Astrocyte (in vitro differentiated cells and primary cell): ENCODE measurements around the gene MET. TPM values are rescaled to one million over a fixed set of nuclear protein-coding genes. Genes with fewer than 3 reads are reported as not detected.
A peak's percentile ranks its signal among the peaks of the same experiment; 100 is the strongest.

Experiments used
- DNase-seq: peaks from one replicate; pipeline ENCODE4 v3.0.0-alpha.2; 2010; ENCODE audit warnings: low read depth
- FAIRE-seq: peaks from 2 replicates; lab custom pipeline; 2011; peaks lifted over from hg19 to GRCh38; lab: Jason Lieb, UNC
- H2AFZ ChIP-seq: 2 replicates; pipeline ENCODE4 v1.6.0; 2012; ENCODE audit warnings: low read depth, low read length, inconsistent platforms
- H3K27ac ChIP-seq: 2 replicates; pipeline ENCODE4 v1.5.1; 2011; ENCODE audit warnings: low read depth, low read length, inconsistent platforms
- H3K27me3 ChIP-seq: 2 replicates; pipeline ENCODE4 v1.6.0; 2011; ENCODE audit warnings: low read length, inconsistent platforms; ENCODE audit not compliant: insufficient read depth
- H3K36me3 ChIP-seq: 2 replicates; pipeline ENCODE4 v1.5.1; 2011; ENCODE audit warnings: low read length, inconsistent platforms; ENCODE audit not compliant: insufficient read depth
- H3K4me1 ChIP-seq: 2 replicates; pipeline ENCODE4 v1.5.1; 2011; ENCODE audit warnings: low read length, inconsistent platforms; ENCODE audit not compliant: insufficient read depth
- H3K4me2 ChIP-seq: 2 replicates; pipeline ENCODE4 v1.6.0; 2012; ENCODE audit warnings: low read length, inconsistent platforms
- H3K4me3 ChIP-seq: 2 replicates; pipeline ENCODE4 v1.5.1; 2011; ENCODE audit warnings: low read depth, mild to moderate bottlenecking, low read length, inconsistent platforms; ENCODE audit not compliant: insufficient read depth
- H3K79me2 ChIP-seq: 2 replicates; pipeline ENCODE4 v1.6.0; 2012; ENCODE audit warnings: mild to moderate bottlenecking, low read length, inconsistent platforms; ENCODE audit not compliant: insufficient read depth
- H3K9ac ChIP-seq: 2 replicates; pipeline ENCODE4 v1.6.0; 2012; ENCODE audit warnings: mild to moderate bottlenecking, low read length, inconsistent platforms
- H3K9me3 ChIP-seq: 2 replicates; pipeline ENCODE4 v1.5.1; 2012; ENCODE audit warnings: low read depth, mild to moderate bottlenecking, low read length, inconsistent platforms; ENCODE audit not compliant: insufficient read depth
- H4K20me1 ChIP-seq: 2 replicates; pipeline ENCODE4 v1.6.0; 2012; ENCODE audit warnings: low read length, inconsistent platforms; ENCODE audit not compliant: insufficient read depth
- H3K27ac Mint-ChIP-seq: one replicate; pipeline ENCODE4 v1.8.0; 2021; ENCODE audit warnings: mild to moderate bottlenecking, mixed read lengths; ENCODE audit not compliant: unreplicated experiment
- H3K27me3 Mint-ChIP-seq: one replicate; pipeline ENCODE4 v1.8.0; 2021; ENCODE audit warnings: low read depth, mixed read lengths; ENCODE audit not compliant: unreplicated experiment
- H3K36me3 Mint-ChIP-seq: one replicate; pipeline ENCODE4 v1.8.0; 2021; ENCODE audit warnings: low read depth, mixed read lengths; ENCODE audit not compliant: unreplicated experiment
- H3K4me1 Mint-ChIP-seq: one replicate; pipeline ENCODE4 v1.8.0; 2021; ENCODE audit warnings: low read depth, mixed read lengths; ENCODE audit not compliant: unreplicated experiment
- H3K4me3 Mint-ChIP-seq: one replicate; pipeline ENCODE4 v1.8.0; 2021; ENCODE audit warnings: mild to moderate bottlenecking, moderate library complexity, mixed read lengths; ENCODE audit not compliant: unreplicated experiment
- H3K9me3 Mint-ChIP-seq: one replicate; pipeline ENCODE4 v1.8.0; 2021; ENCODE audit warnings: mild to moderate bottlenecking, mixed read lengths; ENCODE audit not compliant: unreplicated experiment
- EZH2 ChIP-seq: IDR thresholded peaks from 2 replicates; pipeline ENCODE4 v1.6.1; 2012; ENCODE audit warnings: mild to moderate bottlenecking, low read length, inconsistent platforms; ENCODE audit not compliant: insufficient read depth
- total RNA-seq: library from RNA; stranded (reverse); gene quantifications from 2 replicates; pipeline ENCODE4 v1.2.1, GENCODE V29; 2021
- TF ChIP-seq, protein P1 (sequence below): IDR thresholded peaks from 2 replicates; pipeline ENCODE4 v1.5.1; 2011; ENCODE audit warnings: low read depth, mild to moderate bottlenecking, inconsistent platforms, low read length, moderate library complexity; ENCODE audit not compliant: insufficient read depth

Gene MET
- total RNA-seq, 1 donor from 2014 or later = 8.2 TPM

DNA sequence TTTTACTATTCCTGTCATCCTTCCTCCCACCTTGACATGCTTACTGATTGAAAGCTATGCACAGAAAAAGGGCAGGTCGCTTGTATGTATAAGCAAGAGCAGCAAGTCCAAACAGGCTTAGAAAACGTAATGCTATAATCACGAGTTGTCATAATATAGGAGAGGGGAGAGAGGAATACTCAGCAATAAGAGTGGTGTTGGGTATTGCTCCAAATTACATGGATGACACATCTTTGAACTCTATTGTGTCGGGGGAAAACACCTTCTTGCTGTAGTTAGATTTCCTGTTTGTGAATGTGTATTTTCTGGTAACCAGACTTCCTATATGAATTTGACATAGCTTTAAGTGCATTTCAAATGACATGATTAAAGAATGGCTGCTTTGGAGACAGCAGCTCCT, 7.5 kb downstream of the MET start:
- Histone ChIP-seq H4K20me1 (peaks cover 10% of the 10 kb centered on the region), H3K36me3 (no peaks in the 10 kb centered on the region), H3K79me2 (peaks cover 93% of the 10 kb centered on the region), H3K9me3 (no peaks in the 10 kb centered on the region), H3K27me3 (no peaks in the 10 kb centered on the region), H3K4me1 (peaks cover 10% of the 10 kb centered on the region), H3K9ac (no peak overlapping the region), H3K4me3 (no peak overlapping the region), H3K4me2 (no peak overlapping the region), H3K27ac (no peak overlapping the region), H2AFZ (no peak overlapping the region)
- Mint-ChIP-seq H3K4me3 (no peak overlapping the region), H3K4me1 (no peaks in the 10 kb centered on the region), H3K36me3 (no peaks in the 10 kb centered on the region), H3K9me3 (no peaks in the 10 kb centered on the region), H3K27ac (no peak overlapping the region), H3K27me3 (peaks cover 3% of the 10 kb centered on the region)
- TF ChIP-seq EZH2 = no peak
- TF ChIP-seq, protein P1, sequence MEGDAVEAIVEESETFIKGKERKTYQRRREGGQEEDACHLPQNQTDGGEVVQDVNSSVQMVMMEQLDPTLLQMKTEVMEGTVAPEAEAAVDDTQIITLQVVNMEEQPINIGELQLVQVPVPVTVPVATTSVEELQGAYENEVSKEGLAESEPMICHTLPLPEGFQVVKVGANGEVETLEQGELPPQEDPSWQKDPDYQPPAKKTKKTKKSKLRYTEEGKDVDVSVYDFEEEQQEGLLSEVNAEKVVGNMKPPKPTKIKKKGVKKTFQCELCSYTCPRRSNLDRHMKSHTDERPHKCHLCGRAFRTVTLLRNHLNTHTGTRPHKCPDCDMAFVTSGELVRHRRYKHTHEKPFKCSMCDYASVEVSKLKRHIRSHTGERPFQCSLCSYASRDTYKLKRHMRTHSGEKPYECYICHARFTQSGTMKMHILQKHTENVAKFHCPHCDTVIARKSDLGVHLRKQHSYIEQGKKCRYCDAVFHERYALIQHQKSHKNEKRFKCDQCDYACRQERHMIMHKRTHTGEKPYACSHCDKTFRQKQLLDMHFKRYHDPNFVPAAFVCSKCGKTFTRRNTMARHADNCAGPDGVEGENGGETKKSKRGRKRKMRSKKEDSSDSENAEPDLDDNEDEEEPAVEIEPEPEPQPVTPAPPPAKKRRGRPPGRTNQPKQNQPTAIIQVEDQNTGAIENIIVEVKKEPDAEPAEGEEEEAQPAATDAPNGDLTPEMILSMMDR = no peak
- peak; percentile 23 for DNase-seq
- FAIRE-seq = no peak

DNA sequence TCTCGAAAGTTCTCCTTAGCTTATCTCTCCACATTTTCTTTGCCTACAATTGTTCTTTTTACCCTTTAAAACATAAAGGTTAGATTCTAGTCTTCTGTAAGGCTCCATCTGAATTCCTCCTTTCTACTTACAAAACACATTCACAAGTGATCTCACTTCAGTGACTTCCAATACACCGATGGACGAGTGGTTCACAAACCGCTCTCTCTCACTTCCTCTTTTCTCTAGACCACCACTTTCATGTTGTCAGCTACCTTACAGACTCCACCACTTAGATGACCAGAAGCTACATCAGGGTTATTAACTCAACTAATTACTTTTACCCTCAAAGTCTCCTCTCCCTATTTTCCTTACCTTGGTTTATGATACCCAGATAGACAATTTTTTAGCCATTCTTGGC, 11.8 kb downstream of the MET start:
- Histone ChIP-seq H4K20me1 (no peaks in the 10 kb centered on the region), H3K4me2 (no peak overlapping the region), H2AFZ (no peak overlapping the region), H3K4me1 (peaks cover 20% of the 10 kb centered on the region), H3K36me3 (peaks cover 3% of the 10 kb centered on the region), H3K79me2 (peaks cover 83% of the 10 kb centered on the region), H3K9ac (no peak overlapping the region), H3K4me3 (no peak overlapping the region), H3K27me3 (no peaks in the 10 kb centered on the region), H3K9me3 (no peaks in the 10 kb centered on the region), H3K27ac (no peak overlapping the region)
- H3K27me3 Mint-ChIP-seq = no peaks in the 10 kb centered on the region
- FAIRE-seq (no peak), DNase-seq (no peak)
- no peaks in the 10 kb centered on the region for H3K36me3 Mint-ChIP-seq
- no peak overlapping the region for H3K4me3 Mint-ChIP-seq
- TF ChIP-seq, protein P1 = no peak
- TF ChIP-seq EZH2 = no peak
- H3K9me3 Mint-ChIP-seq = no peaks in the 10 kb centered on the region
- no peak overlapping the region for H3K27ac Mint-ChIP-seq
- peaks cover 18% of the 10 kb centered on the region for H3K4me1 Mint-ChIP-seq

DNA sequence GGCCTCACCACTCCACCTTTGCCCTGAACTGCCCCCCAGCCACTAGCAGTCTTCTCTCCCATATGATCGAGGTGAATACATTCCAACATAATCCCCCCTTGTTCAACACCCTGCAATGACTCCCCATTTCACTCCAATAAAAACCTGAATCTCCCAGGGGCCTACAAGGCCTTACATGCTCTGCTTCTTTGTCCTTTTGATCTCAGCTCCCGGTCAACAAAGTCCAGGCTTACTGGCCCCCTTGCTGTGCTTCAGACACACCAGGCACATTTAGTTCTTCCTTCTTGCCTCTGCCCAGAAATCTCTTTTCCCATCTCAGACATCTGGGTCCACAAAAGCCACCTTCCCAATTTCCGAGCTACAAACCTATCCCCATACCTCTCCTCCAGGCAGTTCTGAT, 14.0 kb downstream of the MET start:
- H3K27me3 Mint-ChIP-seq = no peaks in the 10 kb centered on the region
- H3K27ac Mint-ChIP-seq = no peak overlapping the region
- Histone ChIP-seq H3K9me3 (no peaks in the 10 kb centered on the region), H2AFZ (no peak overlapping the region), H3K4me1 (peaks cover 27% of the 10 kb centered on the region), H3K27ac (no peak overlapping the region), H3K79me2 (peaks cover 64% of the 10 kb centered on the region), H3K36me3 (peaks cover 3% of the 10 kb centered on the region), H3K4me3 (no peak overlapping the region), H3K27me3 (no peaks in the 10 kb centered on the region), H3K4me2 (no peak overlapping the region), H4K20me1 (no peaks in the 10 kb centered on the region), H3K9ac (no peak overlapping the region)
- no peaks in the 10 kb centered on the region for H3K36me3 Mint-ChIP-seq
- H3K9me3 Mint-ChIP-seq = no peaks in the 10 kb centered on the region
- H3K4me3 Mint-ChIP-seq = no peak overlapping the region
- FAIRE-seq (no peak), DNase-seq (no peak)
- peaks cover 18% of the 10 kb centered on the region for H3K4me1 Mint-ChIP-seq
- no peak for TF ChIP-seq EZH2
- TF ChIP-seq, protein P1 = no peak
